DND-41 (cell line): ENCODE results near the gene ACE.

Experiments used
- ATAC-seq: fragments of 200-7000 bp; cut with Tn5 transposase; 3 replicates; pipeline ENCODE4 v1.9.1; 2021; ENCODE audit warnings: low read depth; ENCODE audit not compliant: insufficient read depth
- DNase-seq: peaks from one replicate; pipeline ENCODE4 v3.0.0-alpha.2; 2020
- H2AFZ ChIP-seq: 2 replicates; pipeline ENCODE4 v1.6.0; 2012; ENCODE audit warnings: low read depth, low read length
- H3K27ac ChIP-seq: 2 replicates; pipeline ENCODE4 v1.5.1; 2012; ENCODE audit warnings: low read length, inconsistent platforms
- H3K27me3 ChIP-seq: fragments of 200-600 bp; sonication (generic); 2 replicates; pipeline ENCODE4 v1.6.0; 2012; ENCODE audit warnings: low read length, mild to moderate bottlenecking, inconsistent platforms; ENCODE audit not compliant: insufficient read depth, poor library complexity
- H3K36me3 ChIP-seq: 2 replicates; pipeline ENCODE4 v1.5.1; 2012; ENCODE audit warnings: low read length, inconsistent platforms; ENCODE audit not compliant: insufficient read depth
- H3K4me1 ChIP-seq: 2 replicates; pipeline ENCODE4 v1.5.1; 2012; ENCODE audit warnings: mild to moderate bottlenecking, low read length; ENCODE audit not compliant: insufficient read depth
- H3K4me2 ChIP-seq: 2 replicates; pipeline ENCODE4 v1.6.0; 2012; ENCODE audit warnings: mild to moderate bottlenecking, moderate library complexity, low read length, inconsistent platforms; ENCODE audit not compliant: insufficient read depth
- H3K4me3 ChIP-seq, 2 experiments: fragments of 200-600 bp in 1 of 2; shearing (Covaris generic) in 1 of 2; 2 replicates each; pipeline ENCODE4 v1.5.1; 2012 to 2016; ENCODE audit warnings: inconsistent platforms in 2 of 2, low read length in 2 of 2, mild to moderate bottlenecking in 2 of 2, low read depth in 1 of 2, moderate library complexity in 1 of 2
- H3K79me2 ChIP-seq: 2 replicates; pipeline ENCODE4 v1.6.0; 2012; ENCODE audit warnings: low read length, inconsistent platforms; ENCODE audit not compliant: insufficient read depth
- H3K9ac ChIP-seq: 2 replicates; pipeline ENCODE4 v1.6.0; 2012; ENCODE audit warnings: low read depth, mild to moderate bottlenecking, inconsistent platforms, low read length, moderate library complexity
- H3K9me3 ChIP-seq: 2 replicates; pipeline ENCODE4 v1.5.1; 2012; ENCODE audit warnings: low read length, moderate library complexity, mild to moderate bottlenecking, inconsistent platforms; ENCODE audit not compliant: insufficient read depth, severe bottlenecking
- H4K20me1 ChIP-seq: 2 replicates; pipeline ENCODE4 v1.6.0; 2012; ENCODE audit warnings: low read length; ENCODE audit not compliant: insufficient read depth
- CTCF ChIP-seq: IDR thresholded peaks from 2 replicates; pipeline ENCODE4 v1.5.1; 2012; ENCODE audit warnings: borderline replicate concordance, low read length, moderate library complexity, mild to moderate bottlenecking; ENCODE audit not compliant: poor library complexity, severe bottlenecking; ENCODE audit errors: extremely low read depth
- EZH2 ChIP-seq: IDR thresholded peaks from 3 replicates; pipeline ENCODE4 v1.6.1; 2012; ENCODE audit warnings: borderline replicate concordance, low read depth, mild to moderate bottlenecking, moderate library complexity, low read length, inconsistent platforms; ENCODE audit not compliant: severe bottlenecking

Gene ACE

GRCh38 chr17:63486317-63487013 lies 9.6 kb downstream of the ACE start:
- Histone ChIP-seq H3K36me3 (no peaks in the 10 kb centered on the region), H3K9me3 (no peaks in the 10 kb centered on the region), H4K20me1 (no peaks in the 10 kb centered on the region), H2AFZ (no peak overlapping the region), H3K27me3 (peaks cover 5% of the 10 kb centered on the region), H3K4me3 (no peak overlapping the region), H3K4me1 (no peaks in the 10 kb centered on the region), H3K79me2 (no peaks in the 10 kb centered on the region), H3K27ac (no peak overlapping the region), H3K4me2 (no peak overlapping the region), H3K9ac (no peak overlapping the region)
- TF ChIP-seq CTCF = no peak
- TF ChIP-seq EZH2 = no peak
- DNase-seq (no peak), ATAC-seq (no peak)

GRCh38 chr17:63487014-63487339 lies 10.1 kb downstream of the ACE start:
- no peak for DNase-seq
- Histone ChIP-seq H3K4me1 (no peaks in the 10 kb centered on the region), H3K27ac (no peak overlapping the region), H3K9me3 (no peaks in the 10 kb centered on the region), H3K4me3 (no peak overlapping the region), H3K9ac (no peak overlapping the region), H3K4me2 (no peak overlapping the region), H4K20me1 (no peaks in the 10 kb centered on the region), H2AFZ (no peak overlapping the region), H3K79me2 (no peaks in the 10 kb centered on the region), H3K27me3 (peaks cover 10% of the 10 kb centered on the region), H3K36me3 (no peaks in the 10 kb centered on the region)
- TF ChIP-seq CTCF (no peak), EZH2 (no peak)
- no peak for ATAC-seq

- no peaks in the 10 kb centered on the region for H3K79me2 ChIP-seq
- ATAC-seq (no peak), DNase-seq (no peak)
- TF ChIP-seq CTCF = no peak
- no peak for TF ChIP-seq EZH2
- no peaks in the 10 kb centered on the region for H3K9me3 ChIP-seq
- H3K9ac ChIP-seq = no peak overlapping the region
- no peaks in the 10 kb centered on the region for H3K4me1 ChIP-seq
- no peak overlapping the region for H3K4me2 ChIP-seq
- no peak overlapping the region for H2AFZ ChIP-seq
- H3K36me3 ChIP-seq = no peaks in the 10 kb centered on the region
- peaks cover 14% of the 10 kb centered on the region for H3K27me3 ChIP-seq
- H4K20me1 ChIP-seq = no peaks in the 10 kb centered on the region
- no peak overlapping the region for H3K4me3 ChIP-seq
- no peak overlapping the region for H3K27ac ChIP-seq
These were observed 12.0 kb downstream of the ACE start for GRCh38 chr17:63488851-63489250.
